H1 (cell line): ENCODE data around the gene RASGRP1. TPM values are rescaled to one million over a fixed set of nuclear protein-coding genes. Genes with fewer than 3 reads are reported as not detected.

Source experiments
- CBX8 ChIP-seq: fragments of 300-800, 300-1000 bp; sonication (generic); IDR thresholded peaks from 2 replicates; pipeline ENCODE4 v1.7.1; 2016; ENCODE audit warnings: low read depth, low read length, borderline replicate concordance
- POU5F1 ChIP-seq: IDR thresholded peaks from 2 replicates; pipeline ENCODE4 v1.6.1; 2011; ENCODE audit warnings: low read depth, mild to moderate bottlenecking, low read length, moderate library complexity
- polyA plus RNA-seq, 7 experiments: library from polyadenylated mRNA; depleted of rRNA in 3 of 7; stranded (reverse) in 5 of 7; unstranded in 2 of 7; fragments of >200 nt in 5 of 7; fragments of 200-250 nt in 2 of 7; gene quantifications; 1 replicate in 5 of 7; 2 replicates in 1 of 7; 4 replicates in 1 of 7; pipeline versions ENCODE4 v1.2.1 to v1.2.3, GENCODE V29; 2011 to 2013; ENCODE audit warnings: missing spikeins in 2 of 7, mixed read lengths in 2 of 7
- total RNA-seq: library from RNA; stranded (reverse); fragmentation: NEBNext Ultra II Directional; extraction: Animal tissue kit (Norgen Biotek cat#: 25700); gene quantifications from 2 replicates; pipeline ENCODE4 v1.2.1, GENCODE V29; 2021
- TF ChIP-seq, protein P1 (sequence below): IDR thresholded peaks from 2 replicates; pipeline ENCODE4 v1.6.1; 2012; ENCODE audit warnings: inconsistent platforms

The RASGRP1 gene
- total and polyA plus RNA-seq, 2 of the 8 experiments (the other 6 are each of a cell fraction or from before 2014, with no cell fraction given), result 1.1 to 2.1 TPM

- TF ChIP-seq, protein P1, sequence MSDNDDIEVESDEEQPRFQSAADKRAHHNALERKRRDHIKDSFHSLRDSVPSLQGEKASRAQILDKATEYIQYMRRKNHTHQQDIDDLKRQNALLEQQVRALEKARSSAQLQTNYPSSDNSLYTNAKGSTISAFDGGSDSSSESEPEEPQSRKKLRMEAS, result no peak
- TF ChIP-seq POU5F1 (no peak), CBX8 (no peak)
Observed at GRCh38 chr15:38508647-38509046, 56.0 kb downstream of the RASGRP1 start (continued).
